K562 (cell line): ENCODE data around the gene GPC3. TPM values are rescaled to one million over a fixed set of nuclear protein-coding genes. Genes with fewer than 3 reads are reported as not detected.

Experiments
- CHD7 ChIP-seq: fragments of 200-600 bp; sonication (generic); IDR thresholded peaks from one replicate; pipeline ENCODE4 v1.6.1; 2012; ENCODE audit warnings: mild to moderate bottlenecking, low read depth, low read length, inconsistent platforms
- EWSR1 ChIP-seq: fragments of 450-650 bp; IDR thresholded peaks from 2 replicates; pipeline ENCODE4 v1.6.1; 2018; ENCODE audit warnings: borderline replicate concordance, mild to moderate bottlenecking, low read depth, moderate library complexity; ENCODE audit not compliant: partially characterized antibody
- GABPB2 ChIP-seq: fragments of 250-450 bp; sonication (Bioruptor Pico); conservative IDR thresholded peaks from 2 replicates; pipeline ENCODE4 v1.5.1; 2021; ENCODE audit warnings: mild to moderate bottlenecking
- ID3 ChIP-seq, 2 experiments: fragments of 250-450 bp in 1 of 2; fragments of 450-650 bp in 1 of 2; sonication (Bioruptor Pico) in 1 of 2; IDR thresholded peaks; 2 replicates each; pipeline versions ENCODE4 v1.6.1 to v1.8.0; 2016 to 2021; ENCODE audit warnings: mild to moderate bottlenecking in 2 of 2, moderate library complexity in 2 of 2, missing compliant biosample characterization in 1 of 2, missing genetic modification characterization in 1 of 2
- SUPT5H ChIP-seq: fragments of 450-650 bp; IDR thresholded peaks from 2 replicates; pipeline ENCODE4 v1.6.1; 2016
- TEAD2 ChIP-seq: fragments of 450-650 bp; IDR thresholded peaks from 2 replicates; pipeline ENCODE4 v1.6.1; 2016; ENCODE audit warnings: missing genetic modification characterization, control low read depth, missing compliant biosample characterization
- XRCC3 ChIP-seq: fragments of 450-650 bp; IDR thresholded peaks from 2 replicates; pipeline ENCODE4 v1.6.1; 2017; ENCODE audit warnings: mild to moderate bottlenecking, moderate library complexity
- ZBTB2 ChIP-seq: fragments of 450-650 bp; IDR thresholded peaks from 2 replicates; pipeline ENCODE4 v1.6.1; 2016; ENCODE audit warnings: antibody characterized with exemption
- ZNF740 ChIP-seq, 3 experiments: fragments of 200-800 bp in 1 of 3; sonication (Bioruptor generic) in 1 of 3; sonication (generic) in 1 of 3; formaldehyde crosslinking in 1 of 3; IDR thresholded peaks; 2 replicates each; pipeline versions ENCODE4 v1.6.1 to v1.8.0; 2016 to 2022; ENCODE audit warnings: mild to moderate bottlenecking in 2 of 3, missing compliant biosample characterization in 2 of 3, missing genetic modification characterization in 2 of 3, missing genetic modification reagents in 1 of 3
- polyA plus RNA-seq, 8 experiments: library from polyadenylated mRNA; depleted of rRNA in 4 of 8; stranded (reverse) in 5 of 8; unstranded in 3 of 8; fragments of >200 nt; fragmentation: Nextera tagmentation in 2 of 8; fragmentation: Illumina TruSeq in 1 of 8; extraction: Ambion mirVana in 2 of 8; extraction: Trizol in 1 of 8; gene quantifications; 2 replicates each; pipeline versions ENCODE4 v1.2.1 to v1.2.3, GENCODE V29; 2011 to 2014; ENCODE audit warnings: inconsistent platforms in 1 of 8, missing spikeins in 1 of 8
- total RNA-seq, 7 experiments: library from RNA; depleted of rRNA in 6 of 7; stranded (reverse); fragments of >200 nt in 6 of 7; fragmentation: Illumina TruSeq in 2 of 7; extraction: Trizol in 2 of 7; gene quantifications; 2 replicates each; pipeline versions ENCODE4 v1.2.1 to v1.2.3, GENCODE V29; 2011 to 2021; ENCODE audit warnings: low replicate concordance in 1 of 7

Gene GPC3
- total and polyA plus RNA-seq, 9 of the 15 experiments (the other 6 are each of a cell fraction or from before 2014, with no cell fraction given), result 0.42 TPM; not detected in 8

- TF ChIP-seq ZBTB2 (no peak), XRCC3 (no peak), GABPB2 (CRISPR knock-in tag) (no peak), ID3 (CRISPR knock-in tag; IDR thresholded peaks at IDR 0.05) (no peak), ID3 (tag; IDR thresholded peaks at IDR 0.05) (no peak), SUPT5H (no peak), TEAD2 (tag) (no peak), EWSR1 (no peak), ZNF740 (CRISPR knock-in tag; IDR thresholded peaks at IDR 0.05) (no peak), ZNF740 (tag; IDR thresholded peaks at IDR 0.05) (no peak), CHD7 (no peak)
Observed at GRCh38 chrX:134007716-134008115, 22.3 kb upstream of the GPC3 start (continued).
